ENCODE data around the gene S100A10. TPM values are rescaled to one million over a fixed set of nuclear protein-coding genes. Genes with fewer than 3 reads are reported as not detected.

The S100A10 gene
- total RNA-seq, 1 donor from 2014 or later, result 186 TPM

- TF ChIP-seq CTCF (IDR thresholded peaks at IDR 0.05; ENCODE audit: borderline replicate concordance), result no peak
- Histone ChIP-seq H3K9me3 (replicated peaks) (no peaks in the 10 kb centered on the region), H3K36me3 (no peaks in the 10 kb centered on the region), H3K27me3 (ENCODE audit: low read depth) (no peaks in the 10 kb centered on the region), H3K27ac (replicated peaks) (no peak overlapping the region), H3K4me3 (no peak overlapping the region), H3K4me1 (no peaks in the 10 kb centered on the region)
- intact Hi-C loops (cut with micrococcal nuclease), result no loop called here
- DNase-seq, result no peak
Measured at GRCh38 chr1:151953409-151954094, 40.1 kb downstream of the S100A10 start.

GRCh38 chr1:151952811-151953210 lies 40.8 kb downstream of the S100A10 start:
- intact Hi-C loops (cut with micrococcal nuclease), result no loop called here
- Histone ChIP-seq H3K27me3 (ENCODE audit: low read depth) (no peaks in the 10 kb centered on the region), H3K27ac (replicated peaks) (no peak overlapping the region), H3K4me3 (no peak overlapping the region), H3K36me3 (no peaks in the 10 kb centered on the region), H3K4me1 (no peaks in the 10 kb centered on the region), H3K9me3 (replicated peaks) (no peaks in the 10 kb centered on the region)
- no peak for DNase-seq
- TF ChIP-seq CTCF (IDR thresholded peaks at IDR 0.05; ENCODE audit: borderline replicate concordance), result no peak

- Histone ChIP-seq H3K9me3 (replicated peaks) (no peaks in the 10 kb centered on the region), H3K4me3 (no peak overlapping the region), H3K27ac (replicated peaks) (no peak overlapping the region), H3K4me1 (peaks cover 25% of the 10 kb centered on the region), H3K36me3 (no peaks in the 10 kb centered on the region), H3K27me3 (ENCODE audit: low read depth) (no peaks in the 10 kb centered on the region)
- no peak for TF ChIP-seq CTCF (IDR thresholded peaks at IDR 0.05; ENCODE audit: borderline replicate concordance)
- intact Hi-C loops (cut with micrococcal nuclease), result no loop called here
- no peak for DNase-seq
Measured at GRCh38 chr1:151949371-151950193, 44.1 kb downstream of the S100A10 start.

- H3K27ac ChIP-seq (replicated peaks), result no peak overlapping the region
- no peak for DNase-seq
- intact Hi-C loops (cut with micrococcal nuclease), result no loop called here
- no peak for TF ChIP-seq CTCF (IDR thresholded peaks at IDR 0.05; ENCODE audit: borderline replicate concordance)
- no peak overlapping the region for H3K4me3 ChIP-seq
- H3K36me3 ChIP-seq, result no peaks in the 10 kb centered on the region
- H3K27me3 ChIP-seq (ENCODE audit: low read depth), result no peaks in the 10 kb centered on the region
- no peaks in the 10 kb centered on the region for H3K9me3 ChIP-seq (replicated peaks)
- H3K4me1 ChIP-seq, result peaks cover 36% of the 10 kb centered on the region
Measured at GRCh38 chr1:151948506-151948905, 45.2 kb downstream of the S100A10 start.

- H3K4me3 ChIP-seq, result no peak overlapping the region
- H3K27me3 ChIP-seq (ENCODE audit: low read depth), result no peaks in the 10 kb centered on the region
- intact Hi-C loops (cut with micrococcal nuclease), result no loop called here
- peak overlapping the region; percentile 91 for H3K27ac ChIP-seq (replicated peaks)
- peaks cover 49% of the 10 kb centered on the region for H3K4me1 ChIP-seq
- DNase-seq, result no peak
- no peak for TF ChIP-seq CTCF (IDR thresholded peaks at IDR 0.05; ENCODE audit: borderline replicate concordance)
- H3K36me3 ChIP-seq, result no peaks in the 10 kb centered on the region
- no peaks in the 10 kb centered on the region for H3K9me3 ChIP-seq (replicated peaks)
Measured at GRCh38 chr1:151947140-151947539, 46.5 kb downstream of the S100A10 start.
